ENCODE data around the gene PRR35. TPM values are rescaled to one million over a fixed set of nuclear protein-coding genes. Genes with fewer than 3 reads are reported as not detected.

PRR35 gene
- total RNA-seq, 1 donor from 2014 or later: not detected

GRCh38 chr16:561413-561794 lies 1.2 kb downstream of the PRR35 start:
- no peaks in the 10 kb centered on the region for H3K27me3 ChIP-seq

GRCh38 chr16:561957-562938 lies 2.1 kb downstream of the PRR35 start:
- intact Hi-C loops (cut with DNase I): no loop called here
- Histone ChIP-seq H3K4me1 (peaks cover 25% of the 10 kb centered on the region), H3K36me3 (no peaks in the 10 kb centered on the region), H3K27ac (no peak overlapping the region), H3K9me3 (no peaks in the 10 kb centered on the region), H3K27me3 (no peaks in the 10 kb centered on the region), H3K4me3 (no peak overlapping the region)
- no peak for DNase-seq (ENCODE audit: extremely low spot score in 2 of 2)
- TF ChIP-seq POLR2AphosphoS5 (IDR thresholded peaks at IDR 0.05; ENCODE audit: insufficient read depth in 1 of 2, low read depth in 1 of 2) (no peak), POLR2A (IDR thresholded peaks at IDR 0.05) (no peak)

More at GRCh38 chr16:561413-561794, 1.2 kb downstream of the PRR35 start:
- DNase-seq (ENCODE audit: extremely low spot score in 2 of 2): no peak
- Histone ChIP-seq H3K27ac (no peak overlapping the region), H3K9me3 (no peaks in the 10 kb centered on the region), H3K36me3 (no peaks in the 10 kb centered on the region), H3K4me3 (no peak overlapping the region), H3K4me1 (peaks cover 17% of the 10 kb centered on the region)
- intact Hi-C loops (cut with DNase I): no loop called here
- no peak for TF ChIP-seq POLR2A (IDR thresholded peaks at IDR 0.05)
- TF ChIP-seq CTCF (IDR thresholded peaks at IDR 0.05): no peak
- TF ChIP-seq POLR2AphosphoS5 (IDR thresholded peaks at IDR 0.05; ENCODE audit: insufficient read depth in 1 of 2, low read depth in 1 of 2): no peak

- Histone ChIP-seq H3K36me3 (no peaks in the 10 kb centered on the region), H3K4me3 (no peak overlapping the region), H3K27ac (no peak overlapping the region), H3K27me3 (no peaks in the 10 kb centered on the region), H3K9me3 (no peaks in the 10 kb centered on the region), H3K4me1 (peaks cover 34% of the 10 kb centered on the region)
- intact Hi-C loops (cut with DNase I): no loop called here
- DNase-seq (ENCODE audit: extremely low spot score in 2 of 2): no peak
- TF ChIP-seq CTCF (IDR thresholded peaks at IDR 0.05) (no peak), POLR2AphosphoS5 (IDR thresholded peaks at IDR 0.05; ENCODE audit: insufficient read depth in 1 of 2, low read depth in 1 of 2) (no peak), POLR2A (IDR thresholded peaks at IDR 0.05) (no peak)
These were observed 3.0 kb downstream of the PRR35 start for GRCh38 chr16:563072-563644.

GRCh38 chr16:564690-565418 lies 4.7 kb downstream of the PRR35 start:
- no peak for TF ChIP-seq POLR2A (IDR thresholded peaks at IDR 0.05)
- TF ChIP-seq CTCF (IDR thresholded peaks at IDR 0.05): no peak
- TF ChIP-seq POLR2AphosphoS5 (IDR thresholded peaks at IDR 0.05; ENCODE audit: insufficient read depth in 1 of 2, low read depth in 1 of 2): no peak
- H3K9me3 ChIP-seq: no peaks in the 10 kb centered on the region
- no peaks in the 10 kb centered on the region for H3K36me3 ChIP-seq
- H3K4me3 ChIP-seq: no peak overlapping the region
- no peak overlapping the region for H3K27ac ChIP-seq
- no peak for DNase-seq (ENCODE audit: extremely low spot score in 2 of 2)
- peaks cover 43% of the 10 kb centered on the region for H3K4me1 ChIP-seq
- intact Hi-C loops (cut with DNase I): no loop called here
- no peaks in the 10 kb centered on the region for H3K27me3 ChIP-seq
